Neutrophil (primary cell): ENCODE measurements around the gene TASOR.
"Not testable (repeated sequence)": the region's sequence is repeated elsewhere in the genome, so short reads cannot be mapped to it uniquely, and the experiment has no call there.

Experiments used
- H3K27ac ChIP-seq: fragments of 200-600 bp; sonication (generic); 2 replicates; pipeline ENCODE4 v1.5.1; 2016; ENCODE audit warnings: mild to moderate bottlenecking, moderate library complexity
- H3K27me3 ChIP-seq: fragments of 200-600 bp; sonication (generic); 2 replicates; pipeline ENCODE4 v1.6.0; 2016; ENCODE audit warnings: mild to moderate bottlenecking
- H3K36me3 ChIP-seq: fragments of 200-600 bp; sonication (generic); 2 replicates; pipeline ENCODE4 v1.5.1; 2017
- H3K4me1 ChIP-seq, 2 experiments: fragments of 200-600 bp in 1 of 2; sonication (generic) in 1 of 2; 1 replicate in 1 of 2; 2 replicates in 1 of 2; pipeline versions ENCODE4 v1.5.1 to v1.6.1; 2013 to 2016; ENCODE audit warnings: low read depth in 1 of 2, low read length in 1 of 2, mild to moderate bottlenecking in 1 of 2, moderate library complexity in 1 of 2; ENCODE audit not compliant: control insufficient read depth in 1 of 2, insufficient read depth in 1 of 2
- H3K4me3 ChIP-seq, 2 experiments: fragments of 200-600 bp in 1 of 2; sonication (generic) in 1 of 2; 1 replicate in 1 of 2; 2 replicates in 1 of 2; pipeline ENCODE4 v1.5.1; 2013 to 2016; ENCODE audit warnings: low read depth in 1 of 2, low read length in 1 of 2, mild to moderate bottlenecking in 1 of 2, moderate library complexity in 1 of 2
- H3K9me3 ChIP-seq: fragments of 200-600 bp; sonication (generic); 2 replicates; pipeline ENCODE4 v1.5.1; 2016
- CTCF ChIP-seq: fragments of 200-600 bp; sonication (generic); IDR thresholded peaks from 2 replicates; pipeline ENCODE4 v1.5.1; 2016; ENCODE audit warnings: antibody characterized with exemption

TASOR gene

GRCh38 chr3:56683122-56683817 is at the start of gene TASOR:
Gene TASOR (minus strand): TSS chr3:56683265. CDS start chr3:56683006, 259 bp downstream.
- Histone ChIP-seq H3K36me3 (no peaks in the 10 kb centered on the region), H3K4me1 (peaks cover 28 to 30% of the 10 kb centered on the region in 2 experiments), H3K27me3 (no peaks in the 10 kb centered on the region), H3K4me3 (peak within 1 kb of the TSS; percentile 98 to 100), H3K9me3 (no peaks in the 10 kb centered on the region), H3K27ac (peak within 1 kb of the TSS; percentile 98)
- no peak for TF ChIP-seq CTCF

GRCh38 chr3:56732109-56732508 is 49.0 kb upstream of the TASOR start:
- Histone ChIP-seq H3K36me3 (peaks cover 52% of the 10 kb centered on the region), H3K4me1 (no peaks in the 10 kb centered on the region), H3K27ac (no peak overlapping the region), H3K9me3 (no peaks in the 10 kb centered on the region), H3K27me3 (no peaks in the 10 kb centered on the region), H3K4me3 (no peak overlapping the region)
- no peak for TF ChIP-seq CTCF

DNA sequence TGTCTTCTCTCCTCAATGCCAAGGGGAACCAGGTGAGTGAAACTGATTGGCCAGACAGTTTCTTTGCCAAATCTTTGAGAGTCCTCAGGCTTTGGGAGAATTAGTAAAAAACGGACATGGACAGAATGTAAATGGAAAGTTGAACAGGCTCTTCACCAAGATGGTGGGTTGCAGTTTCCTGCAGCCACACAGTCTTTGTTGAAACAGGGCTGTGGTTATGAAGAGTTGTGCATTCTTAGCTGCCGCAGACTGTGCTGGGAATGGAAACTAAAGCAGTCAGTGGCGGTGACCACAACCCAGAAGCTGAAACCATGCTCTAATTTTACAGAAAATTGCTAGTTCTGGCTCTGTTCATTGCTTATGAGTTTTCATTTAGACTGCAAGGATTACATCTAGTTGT is 42.1 kb upstream of the TASOR start:
- no peak overlapping the region for H3K4me3 ChIP-seq
- peaks cover 30% of the 10 kb centered on the region for H3K36me3 ChIP-seq
- no peak overlapping the region for H3K27ac ChIP-seq
- H3K27me3 ChIP-seq: no peaks in the 10 kb centered on the region
- H3K9me3 ChIP-seq: no peaks in the 10 kb centered on the region
- TF ChIP-seq CTCF: no peak
- no peaks in the 10 kb centered on the region for H3K4me1 ChIP-seq

DNA sequence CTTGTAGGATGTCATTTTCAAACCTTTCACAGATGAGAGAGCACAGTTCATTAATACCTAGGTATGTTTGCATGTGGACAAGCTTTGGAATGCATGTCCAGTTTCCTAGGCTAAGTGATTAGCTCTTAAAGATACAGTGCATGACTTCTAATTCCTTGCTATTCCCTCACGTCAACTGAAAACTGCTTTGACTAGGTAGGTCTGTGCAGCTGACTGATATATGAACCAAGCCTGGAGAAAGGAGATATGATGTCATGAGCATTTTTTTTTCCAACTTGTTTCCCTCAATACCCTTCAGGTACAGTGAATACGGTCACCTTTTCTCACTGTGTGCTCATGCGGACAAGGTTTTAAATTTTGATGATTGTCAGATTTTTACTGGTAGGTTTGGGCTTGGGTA is 41.6 kb upstream of the TASOR start:
- Histone ChIP-seq H3K36me3 (peaks cover 29% of the 10 kb centered on the region), H3K27ac (no peak overlapping the region), H3K4me3 (no peak overlapping the region), H3K9me3 (no peaks in the 10 kb centered on the region), H3K27me3 (no peaks in the 10 kb centered on the region), H3K4me1 (no peaks in the 10 kb centered on the region)
- no peak for TF ChIP-seq CTCF

DNA sequence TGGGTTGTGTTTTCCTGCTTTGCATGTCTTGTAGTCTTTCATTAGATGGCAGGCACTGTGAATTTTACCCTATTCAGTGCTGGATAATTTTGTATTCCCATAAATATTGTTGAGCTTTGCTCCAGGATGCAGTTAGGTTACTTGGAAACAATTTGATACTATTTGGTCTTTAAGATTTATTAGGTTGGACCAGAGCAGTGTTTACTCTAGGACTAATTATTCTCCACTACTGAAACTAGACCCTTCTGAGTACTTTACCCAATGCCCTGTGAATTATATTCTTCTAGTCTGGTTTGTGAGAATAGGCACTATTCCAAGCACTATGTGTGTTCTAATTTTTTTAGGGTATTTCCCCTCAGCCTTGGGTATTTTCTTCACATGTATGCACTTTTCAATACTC is 37.8 kb upstream of the TASOR start:
- H3K4me3 ChIP-seq: no peak overlapping the region
- no peak for TF ChIP-seq CTCF
- H3K27ac ChIP-seq: no peak overlapping the region
- H3K36me3 ChIP-seq: no peaks in the 10 kb centered on the region
- H3K27me3 ChIP-seq: no peaks in the 10 kb centered on the region
- no peaks in the 10 kb centered on the region for H3K4me1 ChIP-seq
- H3K9me3 ChIP-seq: no peaks in the 10 kb centered on the region

GRCh38 chr3:56718809-56719208 is 35.7 kb upstream of the TASOR start:
- not testable (repeated sequence) for H3K9me3 ChIP-seq, H3K27ac ChIP-seq, H3K4me3 ChIP-seq, H3K36me3 ChIP-seq, H3K27me3 ChIP-seq, H3K4me1 ChIP-seq
